ENCODE data around the gene DYSF.
"Not testable (repeated sequence)": the region's sequence is repeated elsewhere in the genome, so short reads cannot be mapped to it uniquely, and the experiment has no call there.

DYSF gene

GRCh38 chr2:71473346-71474031, 20.1 kb downstream of the DYSF start:
- no peak for DNase-seq

DNA sequence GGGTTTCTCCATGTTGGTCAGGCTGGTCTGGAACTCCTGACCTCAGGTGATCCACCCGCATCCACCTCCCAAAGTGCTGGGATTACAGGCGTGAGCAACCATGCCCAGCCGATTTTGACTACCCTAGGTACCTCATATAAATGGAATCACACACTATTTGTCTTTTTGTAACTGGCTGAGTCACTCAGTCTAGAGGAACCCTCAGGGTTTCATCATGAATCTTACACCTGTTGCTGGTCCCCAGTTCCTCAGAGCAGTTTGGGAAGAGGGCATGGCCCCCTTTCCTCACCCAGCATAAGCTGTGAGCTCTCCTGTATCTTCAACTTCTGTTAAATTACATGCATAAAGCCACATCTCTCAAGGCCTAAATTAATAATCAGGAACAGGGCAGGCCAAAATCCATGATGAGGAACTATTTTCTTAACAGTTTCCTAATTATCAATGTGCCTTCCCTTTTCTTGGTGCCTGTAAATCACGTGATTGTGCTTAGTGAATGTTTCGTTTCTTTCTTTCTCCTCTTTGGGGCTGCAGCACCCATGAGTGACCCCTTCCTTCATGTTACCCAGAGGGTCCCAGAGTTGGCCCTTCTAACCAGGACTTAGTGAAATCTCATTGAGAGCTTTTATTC, 20.9 kb downstream of the DYSF start:
- DNase-seq: no peak

- no peak for DNase-seq
These were observed 21.5 kb downstream of the DYSF start for GRCh38 chr2:71474744-71475397.

DNA sequence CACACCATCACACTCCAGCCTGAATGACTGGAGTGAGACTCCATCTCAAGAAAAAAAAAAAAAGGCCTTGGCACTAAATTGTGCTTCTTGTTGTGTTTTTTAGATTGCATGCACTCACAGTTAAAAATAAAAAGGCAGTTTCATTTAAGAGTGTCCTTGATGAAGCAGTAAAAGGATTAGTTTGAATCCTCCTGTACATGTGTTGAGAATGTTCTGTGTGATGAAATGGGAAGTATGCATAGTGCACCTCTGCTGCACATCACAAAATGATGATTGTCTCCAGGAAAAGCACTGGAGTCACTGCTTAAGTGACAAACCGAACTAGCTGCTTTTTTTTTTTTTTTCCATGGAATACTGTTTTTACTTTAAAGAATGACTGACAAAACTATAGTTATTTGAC, 23.1 kb downstream of the DYSF start:
- no peak for DNase-seq

DNA sequence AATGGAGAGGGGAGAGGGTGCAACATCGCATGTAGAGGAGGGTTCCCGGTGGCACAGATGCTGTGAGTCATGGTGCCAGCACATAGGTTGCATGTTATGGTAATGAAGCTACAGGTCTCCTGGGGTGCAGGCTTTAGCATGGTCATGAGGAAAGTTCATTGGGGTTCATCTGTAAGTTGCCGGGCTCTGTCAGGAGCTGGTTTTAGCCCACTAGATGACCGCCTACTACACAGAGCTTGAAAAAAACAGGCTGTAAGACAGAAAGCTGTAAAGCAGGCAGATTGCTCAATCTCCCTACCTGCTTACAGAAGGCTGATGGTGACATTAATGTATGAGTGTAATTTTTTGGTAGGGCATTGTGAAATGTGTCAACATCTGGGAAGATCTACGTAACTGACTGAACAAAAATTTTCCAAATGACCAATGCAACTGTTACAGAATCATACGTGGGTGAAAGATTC, 23.9 kb downstream of the DYSF start:
- no peak for DNase-seq

- no peak for DNase-seq
These were observed 25.4 kb downstream of the DYSF start for GRCh38 chr2:71478806-71479205.

- no peak for DNase-seq
These were observed 25.9 kb downstream of the DYSF start for GRCh38 chr2:71479261-71479660.

- DNase-seq: no peak
These were observed 27.8 kb downstream of the DYSF start for GRCh38 chr2:71481111-71481510.

DNA sequence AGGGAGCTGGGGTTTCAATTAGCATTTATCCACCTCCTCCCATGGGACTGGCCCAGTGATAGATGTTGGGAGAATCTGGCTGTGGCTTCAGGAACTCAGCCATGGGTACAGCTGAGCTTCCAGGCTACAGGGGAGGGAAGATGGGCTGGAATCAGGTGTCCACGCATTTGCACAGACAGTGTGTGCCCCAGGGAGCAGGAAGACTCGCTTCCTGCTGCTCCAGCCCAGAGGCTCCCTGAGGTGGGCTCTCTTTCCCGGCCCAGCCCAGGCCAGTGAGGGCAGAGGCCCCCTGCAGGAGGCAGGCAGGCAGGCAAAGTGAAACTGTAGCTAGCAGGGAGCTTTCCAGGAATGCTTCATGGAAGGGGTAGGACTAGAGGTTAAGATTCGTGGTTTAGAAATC, 28.7 kb downstream of the DYSF start:
- DNase-seq: no peak

DNA sequence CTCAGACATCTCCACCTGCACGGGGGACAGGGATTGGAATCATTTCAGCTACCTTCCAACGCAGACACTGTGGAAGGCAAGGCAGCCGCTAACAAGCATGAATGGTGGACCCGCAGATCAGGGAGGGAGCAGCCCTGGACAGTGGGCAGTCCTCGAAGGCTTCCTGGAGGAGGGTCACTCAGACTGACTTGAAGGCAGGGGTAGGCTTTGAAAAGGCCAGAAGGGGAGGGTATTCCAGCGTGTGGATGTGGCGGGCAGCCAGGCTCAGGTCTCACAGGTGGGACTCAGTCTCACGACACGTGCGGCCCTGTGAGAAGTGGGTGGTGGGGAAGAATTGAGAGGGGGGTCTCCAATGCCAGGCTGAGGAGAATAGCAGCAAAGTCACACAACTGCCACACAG, 29.9 kb downstream of the DYSF start:
- DNase-seq: no peak

GRCh38 chr2:71484354-71484753, 31.0 kb downstream of the DYSF start:
- no peak for DNase-seq

GRCh38 chr2:71486881-71487640, 33.7 kb downstream of the DYSF start:
- no peak for DNase-seq

DNA sequence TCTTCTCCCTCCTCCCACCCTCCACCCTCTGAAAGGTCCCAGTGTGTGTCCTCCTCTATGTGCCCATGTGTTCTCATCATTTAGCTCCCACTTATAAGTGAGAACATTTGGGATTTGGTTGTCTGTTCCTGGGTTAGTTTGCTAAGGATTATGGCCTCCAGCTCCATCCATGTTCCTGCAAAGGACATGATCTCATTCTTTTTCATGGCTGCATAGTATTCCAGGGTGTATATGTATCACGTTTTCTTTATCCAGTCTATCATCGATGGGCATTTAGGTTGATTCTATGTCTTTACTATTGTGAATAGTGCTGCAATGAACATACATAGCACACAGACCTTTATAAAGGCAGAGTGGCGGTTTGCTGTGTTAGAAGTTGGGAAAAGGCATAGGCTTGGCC, 38.2 kb downstream of the DYSF start:
- DNase-seq: not testable (repeated sequence)

GRCh38 chr2:71492112-71492511, 38.8 kb downstream of the DYSF start:
- DNase-seq: no peak

- DNase-seq: no peak
These were observed 40.7 kb downstream of the DYSF start for GRCh38 chr2:71494091-71494490.

- DNase-seq: no peak
These were observed 41.3 kb downstream of the DYSF start for GRCh38 chr2:71494523-71495155.

- no peak for DNase-seq
These were observed 42.9 kb downstream of the DYSF start for GRCh38 chr2:71496156-71496770.

DNA sequence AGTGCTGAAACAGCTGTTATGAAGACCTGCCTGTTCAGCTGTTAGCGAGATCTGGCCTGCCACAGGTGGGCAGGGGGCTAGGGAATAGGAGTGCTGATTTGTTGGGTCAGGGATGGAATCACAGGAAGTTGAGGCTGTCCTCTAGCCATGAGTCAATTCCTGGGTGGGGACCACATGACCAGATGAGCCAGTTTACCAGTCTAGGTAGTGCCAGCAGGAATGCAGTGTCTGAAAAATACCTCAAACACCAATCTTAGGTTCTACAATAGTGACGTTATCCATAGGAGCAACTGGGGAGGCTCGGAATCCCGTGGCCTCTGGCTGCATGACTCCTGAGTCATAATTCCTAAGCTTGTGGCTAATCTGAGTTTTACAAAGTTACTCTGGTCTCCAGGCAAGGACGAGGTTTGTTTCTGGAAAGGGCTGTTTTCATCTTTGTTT, 44.9 kb downstream of the DYSF start:
- peak; percentile 95 for DNase-seq

DNA sequence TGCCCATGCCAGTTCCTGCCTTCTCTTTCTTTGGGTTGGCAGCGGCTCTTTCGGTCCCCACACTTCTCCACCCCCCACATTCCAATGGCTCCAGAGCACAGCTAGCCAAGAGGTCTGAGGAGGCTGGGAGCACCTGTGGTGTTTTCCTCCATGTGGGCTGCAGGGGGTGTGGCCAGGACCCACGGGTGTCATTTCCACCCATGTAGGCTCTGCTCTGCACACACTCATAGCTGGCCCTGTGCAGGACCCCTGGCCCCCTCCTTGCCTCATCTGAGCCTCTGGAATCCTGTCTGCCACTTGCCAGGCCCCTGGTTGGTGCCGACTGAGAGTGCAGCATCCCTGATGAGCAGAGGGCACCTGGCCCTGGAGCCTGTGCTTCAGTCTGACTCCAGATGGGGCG, 46.3 kb downstream of the DYSF start:
- DNase-seq: no peak

DNA sequence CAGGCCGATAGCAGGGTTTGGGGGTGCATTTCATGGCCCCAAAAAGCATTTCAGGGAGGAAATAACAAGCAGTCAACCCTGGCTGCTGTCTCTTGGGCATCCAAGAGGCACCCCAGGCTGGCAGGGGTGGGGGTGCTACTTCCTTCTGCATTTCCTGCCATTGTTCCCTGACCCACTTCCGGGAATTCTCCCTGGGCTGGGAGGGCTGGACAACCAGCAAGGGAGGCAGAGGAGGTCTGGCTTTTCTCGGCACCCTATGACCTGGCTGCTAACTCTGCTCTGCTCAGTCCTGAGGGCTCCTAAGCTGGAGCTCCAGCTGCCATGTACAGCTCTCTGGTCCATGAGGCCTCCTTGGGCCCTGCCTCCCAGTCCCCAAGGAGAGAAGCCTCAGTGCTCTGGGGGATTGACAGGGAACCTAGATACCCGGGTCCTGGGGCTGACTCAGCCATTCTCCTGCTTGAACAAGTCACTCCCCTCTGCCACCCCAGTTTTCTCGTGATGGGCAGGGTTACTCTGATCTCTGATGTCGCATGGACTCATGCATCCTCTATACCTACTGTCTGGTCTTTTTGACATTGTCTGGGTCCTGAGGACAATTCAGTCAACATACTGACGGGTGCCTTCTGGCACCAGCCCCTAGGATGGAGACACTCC, 47.2 kb downstream of the DYSF start:
- no peak for DNase-seq

DNA sequence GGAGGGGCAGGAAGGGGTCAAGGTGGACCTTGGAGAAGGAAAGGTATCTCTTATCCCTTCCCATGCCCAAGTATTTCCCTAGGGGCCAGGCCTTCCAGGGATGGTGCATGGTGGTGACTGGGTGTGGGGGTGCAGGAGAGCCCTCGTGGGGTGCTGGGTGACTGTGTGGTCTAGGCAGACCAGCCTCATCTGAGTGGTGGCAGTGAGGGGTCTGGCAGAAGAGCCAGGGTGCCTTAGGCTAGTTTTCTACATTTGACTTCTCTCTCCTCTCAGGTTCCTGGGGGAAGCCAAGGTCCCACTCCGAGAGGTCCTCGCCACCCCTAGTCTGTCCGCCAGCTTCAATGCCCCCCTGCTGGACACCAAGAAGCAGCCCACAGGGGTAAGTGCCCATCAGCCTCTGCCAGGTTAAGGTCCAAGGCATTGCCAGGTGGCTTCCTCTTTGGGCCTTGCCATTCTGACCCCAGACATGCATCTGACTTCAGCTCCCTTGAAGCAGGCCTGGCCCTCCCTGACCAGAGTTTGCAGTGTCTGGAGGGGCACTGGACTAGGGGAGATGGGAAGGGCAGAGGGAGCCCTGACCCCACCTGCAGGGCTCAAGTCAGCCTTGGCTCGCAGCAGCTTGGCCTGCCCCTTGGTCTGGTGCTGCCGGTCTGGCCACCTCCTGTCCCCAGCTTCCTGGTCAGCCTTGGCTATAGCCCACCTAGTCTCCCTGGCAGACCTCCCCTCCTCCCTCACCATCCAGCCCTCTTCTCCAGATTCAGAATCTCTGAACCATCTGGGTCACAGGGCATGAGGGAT, 49.8 kb downstream of the DYSF start:
- no peak for DNase-seq

Measured in fibroblast of skin of back (primary cell).